GM10847 (cell line): ENCODE data around the gene LBHD2.

Experiments used
- POLR2A ChIP-seq: IDR thresholded peaks from 2 replicates; pipeline ENCODE4 v1.6.1; 2011; ENCODE audit not compliant: insufficient read length; ENCODE audit errors: extremely low read depth

LBHD2 gene

DNA sequence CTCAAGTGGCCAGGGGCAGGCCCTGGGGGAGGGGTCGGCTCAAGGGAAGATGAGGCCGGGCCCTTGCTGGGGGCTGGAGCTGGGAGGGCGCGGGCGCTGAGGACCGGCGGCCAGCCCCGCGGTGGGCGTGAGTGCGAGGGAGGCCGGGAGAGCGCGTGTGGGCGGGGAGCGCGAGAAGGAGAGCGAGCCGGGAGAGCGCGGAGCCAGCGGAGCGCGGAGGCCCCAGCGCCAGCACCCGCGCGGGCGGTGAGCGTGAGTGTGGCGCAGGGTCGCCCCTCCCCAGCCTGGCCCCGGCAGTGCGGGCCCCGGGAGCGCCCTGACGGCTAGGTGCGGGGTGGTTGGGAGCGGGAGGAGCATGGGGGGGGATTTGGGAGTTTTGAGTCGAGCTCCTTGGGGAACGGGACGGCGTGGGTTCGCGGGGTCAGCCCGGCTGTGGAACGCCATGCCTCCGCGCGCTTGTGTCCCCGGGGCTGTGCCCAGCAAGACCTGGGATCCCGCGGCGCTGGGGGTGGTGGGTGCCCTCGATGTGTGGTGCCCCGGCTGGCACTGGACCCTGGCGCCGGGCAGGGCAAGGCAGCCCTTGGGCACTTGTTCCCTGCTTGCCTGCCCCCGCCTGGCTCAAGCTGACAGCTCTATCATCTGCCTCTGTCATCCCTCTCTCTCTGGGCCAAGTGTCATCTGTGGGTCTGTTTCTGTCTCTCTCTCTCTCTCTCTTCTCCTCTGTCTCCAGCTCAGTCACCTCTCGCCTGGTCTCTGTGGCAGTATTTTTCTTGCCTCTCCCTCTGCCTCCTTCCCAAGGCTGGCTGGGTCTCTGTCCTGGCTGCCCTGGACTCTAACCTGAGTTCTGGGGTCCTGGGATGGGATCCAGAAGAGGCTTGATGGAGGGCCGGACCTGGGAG is at the start of gene LBHD2:
TSS of gene LBHD2 (plus strand) at position 190 of the 899 bp plus-strand sequence. CDS start 1,803 bp downstream, outside the sequence.
- no peak for TF ChIP-seq POLR2A

DNA sequence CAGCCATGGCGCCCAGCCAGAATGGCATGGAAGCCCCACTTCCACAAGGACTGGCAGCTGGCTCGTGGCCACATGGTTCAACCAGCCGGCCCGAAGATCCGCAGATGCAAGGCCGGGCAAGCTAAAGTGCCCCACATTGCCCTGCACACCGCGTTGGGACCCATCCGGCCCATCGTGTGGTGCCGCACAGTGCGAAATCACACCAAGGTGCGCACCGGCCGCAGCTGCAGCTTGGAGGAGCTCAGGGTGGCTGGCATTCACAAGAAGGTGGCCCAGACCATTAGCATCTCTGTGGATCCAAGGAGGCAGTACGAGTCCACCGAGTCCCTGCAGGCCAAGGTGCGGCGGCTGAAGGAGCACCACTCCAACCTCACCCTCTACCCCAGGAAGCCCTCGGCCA is 42.5 kb upstream of the LBHD2 start:
- TF ChIP-seq POLR2A: no peak

DNA sequence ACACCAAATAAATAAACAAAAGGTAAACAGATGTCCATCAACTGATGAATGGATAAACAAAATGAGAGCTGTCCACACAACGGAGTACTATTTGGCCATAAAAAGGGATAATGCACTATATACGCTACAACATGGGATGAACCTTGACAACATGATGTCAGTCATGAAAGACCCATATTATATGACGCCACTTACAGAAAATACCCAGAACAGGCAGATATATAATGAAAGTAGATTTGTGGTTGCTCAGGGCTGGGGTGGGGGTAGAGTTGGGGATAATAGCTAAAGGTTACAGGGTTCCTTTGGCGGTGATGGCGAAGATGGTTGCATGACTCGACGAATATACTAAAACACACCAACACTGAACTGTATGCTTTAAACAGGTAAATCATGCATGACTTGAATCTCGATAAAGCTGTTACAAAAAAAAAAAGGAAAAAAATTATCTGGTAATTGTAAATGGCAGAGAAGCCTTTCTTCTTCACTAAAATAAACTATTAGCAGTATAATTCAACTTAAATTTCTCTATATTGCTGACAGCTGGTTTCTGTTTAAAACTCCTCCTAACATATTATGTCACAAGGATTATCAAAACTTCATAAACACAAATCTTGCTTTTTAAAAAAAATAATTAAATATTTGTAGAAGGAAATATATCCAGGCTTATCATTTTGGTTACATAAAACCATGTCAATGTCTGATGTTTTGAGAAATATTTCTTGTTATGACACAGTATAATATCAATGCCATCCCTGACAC is 40.6 kb upstream of the LBHD2 start:
- TF ChIP-seq POLR2A: no peak

DNA sequence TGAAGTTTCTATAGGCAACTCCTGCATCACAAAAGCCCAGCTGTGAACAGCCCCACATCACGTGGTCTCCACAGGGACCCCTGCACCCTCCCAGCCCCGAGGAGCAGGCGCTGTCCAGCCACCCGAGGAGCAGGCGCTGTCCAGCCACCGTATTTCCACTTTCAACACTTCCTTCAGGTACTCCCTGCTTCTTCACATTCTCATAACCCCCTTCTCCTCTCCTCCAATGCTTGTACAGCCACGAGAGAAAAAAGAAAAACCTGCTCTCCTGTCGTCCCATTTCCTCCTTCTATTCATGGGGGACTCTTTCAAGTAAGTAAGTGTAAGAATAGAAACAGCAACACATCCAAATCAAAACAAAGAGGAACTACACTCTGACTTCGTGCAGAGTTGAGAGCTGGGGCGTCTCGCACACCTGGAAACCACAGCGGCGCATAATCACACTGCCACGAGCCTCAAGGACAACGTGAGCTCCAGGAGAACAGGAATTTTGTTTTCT is 38.6 kb upstream of the LBHD2 start:
- no peak for TF ChIP-seq POLR2A

DNA sequence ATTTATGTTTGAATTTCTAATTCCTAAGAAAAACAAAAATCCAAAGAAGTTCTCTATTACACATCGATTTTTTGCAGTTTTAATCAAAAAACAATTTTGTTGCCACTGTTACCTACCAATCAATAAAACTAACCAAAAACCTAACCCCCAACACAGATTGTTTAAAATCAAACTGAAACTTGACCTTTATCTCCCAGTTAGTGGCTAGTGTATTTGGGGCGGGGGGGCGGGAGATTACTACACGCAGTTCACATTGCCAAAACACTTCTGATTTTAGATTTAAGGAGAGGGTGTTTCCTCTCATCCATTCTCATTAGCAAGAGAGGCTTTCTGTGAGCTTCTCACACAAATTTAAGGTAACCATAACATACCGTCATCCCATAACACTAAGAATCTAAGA is 33.1 kb upstream of the LBHD2 start:
- no peak for TF ChIP-seq POLR2A

DNA sequence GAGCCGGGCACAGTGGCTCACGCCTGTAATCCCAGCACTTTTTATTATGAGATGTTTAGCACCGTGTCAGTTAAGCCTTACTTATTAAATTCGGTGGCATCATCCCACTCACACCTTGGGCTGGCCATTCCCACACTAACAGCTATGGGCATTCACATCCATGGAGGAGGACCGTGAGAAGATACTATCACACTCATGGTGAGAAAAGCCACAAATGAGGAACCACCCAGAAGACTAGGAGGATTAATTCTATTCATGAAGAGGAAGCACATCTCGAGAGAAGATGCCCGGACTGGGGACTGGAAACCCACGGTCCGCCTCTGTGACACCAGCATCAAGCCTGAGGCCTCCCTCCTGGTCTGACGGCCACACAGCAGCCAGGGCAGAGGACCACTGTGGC is 31.6 kb upstream of the LBHD2 start:
- TF ChIP-seq POLR2A: no peak

DNA sequence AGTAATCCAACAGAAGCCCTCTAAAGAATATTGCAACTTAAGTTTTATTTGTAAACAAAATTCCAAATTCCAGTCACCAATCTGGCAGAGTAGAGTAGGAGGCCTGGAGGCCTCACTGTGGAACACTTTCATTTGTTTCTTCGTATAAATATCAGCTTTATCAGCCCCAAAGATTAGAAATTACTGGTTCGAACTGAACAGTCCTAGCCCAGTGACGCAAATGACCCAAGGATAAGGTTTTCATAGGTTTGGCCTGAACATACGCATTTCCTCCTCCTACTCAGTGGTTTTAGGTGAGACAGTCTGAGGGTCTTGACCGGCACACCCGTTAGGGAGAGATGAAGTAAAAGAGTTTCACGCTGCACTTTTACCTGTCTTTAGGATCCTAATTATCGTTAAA is 28.3 kb upstream of the LBHD2 start:
- TF ChIP-seq POLR2A: no peak

DNA sequence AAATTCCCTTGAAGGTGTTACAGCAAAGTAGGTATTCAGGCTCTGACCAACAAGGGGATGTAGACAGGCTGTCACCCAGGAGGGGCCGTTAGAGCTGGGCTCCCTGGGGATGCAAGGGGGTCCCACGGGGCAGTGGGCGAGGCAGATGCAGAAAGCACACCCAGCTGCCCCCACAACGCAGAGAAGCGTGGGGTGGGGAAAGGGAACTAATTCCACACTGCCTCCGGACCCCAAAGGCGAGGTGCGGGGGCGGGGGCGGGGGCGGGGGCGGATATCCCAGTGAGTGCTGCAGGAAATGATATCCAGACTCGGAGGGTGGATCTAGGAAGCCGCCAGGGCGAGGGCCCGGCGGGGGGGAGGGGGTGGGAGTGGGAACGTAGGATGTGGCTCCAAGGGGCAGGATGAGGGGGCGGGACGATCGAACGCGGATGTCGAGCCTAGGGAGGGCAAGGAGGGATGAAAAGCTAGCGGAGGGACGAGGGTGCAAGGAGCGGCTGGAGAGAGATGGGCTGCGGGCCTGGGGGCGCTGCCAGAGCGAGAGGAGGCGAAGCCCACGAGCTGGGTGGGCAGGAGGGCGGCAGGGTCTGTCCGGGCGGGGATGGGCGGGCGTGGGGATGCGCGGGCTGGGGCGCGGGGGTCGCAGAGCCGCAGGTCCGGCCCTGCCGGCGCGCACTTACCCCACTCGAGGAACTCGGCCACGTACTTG is 27.5 kb upstream of the LBHD2 start:
- TF ChIP-seq POLR2A: no peak

DNA sequence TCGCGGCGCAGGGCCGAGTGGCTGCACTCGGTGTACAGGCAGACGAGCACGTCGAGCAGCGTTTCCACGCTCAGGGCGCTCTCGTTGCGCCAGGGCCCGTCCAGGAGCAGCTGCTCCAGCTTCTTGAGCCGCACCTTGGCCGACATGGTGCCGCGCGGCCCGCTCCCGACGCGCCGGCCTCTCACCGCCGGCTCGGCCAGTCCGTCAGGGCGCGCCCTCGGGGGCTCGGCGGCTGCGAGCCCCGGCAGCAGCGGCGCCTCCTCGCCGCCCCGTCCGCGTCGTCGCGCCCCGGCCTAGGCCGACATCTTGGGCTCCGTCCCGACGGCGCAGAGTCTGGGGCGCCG is 27.0 kb upstream of the LBHD2 start:
- no peak for TF ChIP-seq POLR2A

DNA sequence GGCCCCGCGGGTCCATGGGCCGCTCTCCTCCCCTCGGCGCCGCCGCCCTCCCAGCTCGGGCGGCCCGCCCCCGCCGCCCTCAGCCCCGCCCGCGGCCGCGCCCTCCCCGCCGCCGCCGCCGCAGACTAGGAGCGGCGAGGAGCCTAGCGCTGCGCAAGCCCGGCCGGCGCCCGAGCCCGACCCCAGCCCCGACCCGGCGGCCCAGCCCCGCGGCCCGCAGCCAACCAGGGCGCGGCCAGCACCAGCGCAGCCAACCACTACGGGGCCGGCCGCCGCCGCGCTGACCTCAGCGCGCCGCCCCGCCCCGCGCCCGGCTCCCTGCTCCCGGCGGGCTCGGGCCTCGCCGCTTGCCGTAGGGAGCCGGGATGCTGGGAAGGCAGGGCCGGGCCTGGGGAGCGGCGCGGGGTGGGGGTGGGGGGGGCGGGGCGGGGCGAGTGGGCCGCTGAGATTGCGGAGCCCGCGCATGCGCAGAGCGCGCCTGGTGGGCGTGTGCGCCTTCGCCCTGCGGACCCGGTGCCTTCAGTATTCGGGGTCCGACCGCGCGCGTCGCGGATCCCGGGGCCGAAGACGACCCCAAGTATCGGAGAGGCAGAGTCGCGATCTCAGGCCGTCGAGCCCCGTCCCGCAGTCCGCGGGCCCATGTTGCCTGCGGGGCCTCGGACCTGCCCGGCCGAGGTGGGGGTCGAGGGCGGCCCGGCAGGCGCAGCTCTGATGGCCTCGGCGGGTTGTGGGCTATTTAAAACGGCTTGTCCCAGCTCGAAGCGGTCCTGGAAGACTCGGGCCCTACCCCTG is 26.4 kb upstream of the LBHD2 start, which contains the start of gene CDC42BPB:
TSS of gene CDC42BPB (minus strand) at position 178 of the 792 bp plus-strand sequence. CDS start 376 bp downstream, outside the sequence.
- TF ChIP-seq POLR2A: no peak

DNA sequence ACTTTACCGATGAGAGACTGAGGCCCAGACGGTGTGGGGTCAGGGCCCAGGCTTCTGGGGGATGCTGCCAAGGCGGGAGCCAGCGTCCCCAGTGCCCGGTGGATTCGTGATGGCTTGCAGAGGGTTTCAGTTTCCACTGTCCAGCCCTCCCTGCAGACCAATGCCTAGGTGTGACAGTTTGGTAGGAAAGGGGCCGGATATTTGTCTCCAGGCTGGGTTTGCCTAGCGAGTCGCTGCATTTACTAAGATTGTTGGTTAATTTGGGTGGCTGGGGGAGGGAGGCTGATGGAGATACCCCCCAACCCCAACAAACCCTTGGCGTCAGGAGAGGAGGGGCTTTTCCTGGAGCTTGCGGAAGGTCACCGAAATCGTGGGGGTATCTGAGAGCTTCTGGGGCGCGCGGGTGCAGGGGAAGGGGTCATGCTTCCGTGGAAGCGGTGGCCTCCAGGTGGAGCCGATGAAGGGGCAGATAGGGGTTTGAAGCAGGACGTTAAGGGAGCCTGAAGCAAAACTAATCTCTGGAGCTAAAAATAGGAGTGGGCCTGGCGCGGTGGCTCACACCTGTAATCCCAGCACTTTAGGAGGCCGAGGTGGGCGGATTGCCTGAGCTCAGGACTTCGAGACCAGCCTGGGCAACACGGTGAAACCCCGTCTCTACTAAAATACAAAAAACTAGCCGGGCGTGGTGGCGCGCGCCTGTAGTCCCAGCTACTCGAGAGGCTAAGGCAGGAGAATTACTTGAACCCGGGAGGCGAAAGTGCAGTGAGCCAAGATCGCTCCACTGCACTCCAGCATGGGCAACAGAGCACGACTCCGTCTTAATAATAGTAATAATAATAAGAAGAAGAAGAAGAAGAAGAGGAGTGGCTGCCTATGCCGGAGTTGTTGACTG is 25.6 kb upstream of the LBHD2 start:
- no peak for TF ChIP-seq POLR2A

DNA sequence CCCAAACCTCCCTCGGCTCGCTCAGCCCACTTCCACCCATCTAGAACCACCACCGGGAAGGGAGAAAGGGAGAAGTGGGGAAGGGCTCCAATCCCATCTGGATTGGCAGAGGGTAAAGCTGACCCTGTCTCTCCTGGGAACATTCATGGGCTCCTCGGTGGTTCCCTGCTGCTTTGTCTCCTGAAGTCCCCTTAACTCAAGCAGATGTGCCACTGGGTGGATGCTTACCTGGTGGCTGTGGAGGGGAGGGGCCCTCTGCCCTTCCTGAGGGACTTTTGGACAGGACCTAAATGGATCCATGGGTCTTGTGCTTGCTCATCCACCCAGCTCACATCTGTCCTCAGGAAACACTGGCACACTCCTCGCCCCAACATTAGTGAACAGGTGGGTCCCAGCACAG is 24.5 kb upstream of the LBHD2 start:
- no peak for TF ChIP-seq POLR2A

DNA sequence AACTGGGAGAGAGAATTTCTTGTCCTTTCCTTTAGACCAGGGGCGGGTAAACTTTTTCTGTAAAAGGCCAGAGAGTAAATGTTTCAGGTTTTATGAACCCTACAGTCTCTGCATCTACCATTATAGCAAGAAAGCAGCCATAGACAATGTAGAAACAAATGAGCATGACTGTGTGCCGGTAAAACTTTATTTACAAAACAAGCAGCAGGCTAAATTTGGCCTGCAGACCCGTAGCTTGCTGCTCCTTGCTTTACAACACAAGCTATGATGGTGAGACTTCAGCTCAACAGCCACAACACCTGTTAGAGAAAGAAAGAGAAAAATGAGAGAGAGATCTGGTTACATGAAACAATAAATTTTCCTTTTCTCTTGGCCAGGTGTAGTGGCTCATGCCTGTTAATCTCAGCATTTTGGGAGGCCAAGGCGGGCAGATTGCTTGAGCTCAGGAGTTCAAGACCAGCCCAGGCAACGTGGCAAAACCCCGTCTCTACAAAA is 22.5 kb upstream of the LBHD2 start:
- TF ChIP-seq POLR2A: no peak
